Activated CD8-positive, alpha-beta memory T cell treated with anti-CD3 and anti-CD28 coated beads for 24 hours (primary cell): ENCODE results near the gene PLCB1.
"Not testable (repeated sequence)": the region's sequence is repeated elsewhere in the genome, so short reads cannot be mapped to it uniquely, and the experiment has no call there.

Source experiments
- DNase-seq: peaks from one replicate; pipeline ENCODE4 v3.0.0-alpha.2; 2020

PLCB1 gene

GRCh38 chr20:8342391-8342790 is 210.3 kb downstream of the PLCB1 start:
- no peak for DNase-seq

DNA sequence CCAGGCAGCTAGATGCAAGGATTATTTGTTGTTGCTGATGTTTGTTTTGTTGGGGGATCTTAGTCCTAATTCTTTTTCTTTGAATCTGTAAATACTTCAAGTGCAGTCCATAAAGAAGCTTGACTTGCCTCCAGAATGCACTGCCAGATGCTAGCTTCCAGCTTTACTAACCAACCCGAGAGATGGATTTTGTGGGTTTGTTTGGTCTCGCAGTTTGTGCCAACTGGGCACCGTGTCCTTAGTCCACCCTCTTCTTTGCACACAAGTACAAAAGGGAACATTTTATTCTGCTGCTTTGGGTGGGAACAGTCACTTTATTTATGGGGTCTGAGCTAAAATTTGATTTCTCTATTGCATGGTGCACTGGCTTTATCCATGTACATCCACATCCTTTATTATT is 212.0 kb downstream of the PLCB1 start:
- DNase-seq: no peak

DNA sequence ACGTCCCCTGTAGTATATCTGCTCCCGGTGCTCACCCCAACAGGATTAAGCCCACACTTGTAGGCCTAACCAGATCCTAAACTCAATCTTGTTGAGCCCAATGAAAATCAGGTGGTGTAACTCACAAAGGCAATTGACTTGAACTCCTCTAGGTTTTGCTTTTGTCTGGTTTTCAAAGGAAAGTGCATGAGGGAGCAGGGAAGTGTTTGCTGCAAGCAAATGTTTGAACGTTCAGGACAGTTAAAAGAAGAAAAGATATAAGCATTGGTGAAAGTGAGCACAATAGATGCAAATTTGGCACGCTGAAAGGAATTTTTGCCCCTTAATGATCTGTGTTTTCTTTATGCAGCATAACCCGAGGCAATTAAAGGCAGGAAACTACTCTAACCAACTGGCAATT is 212.6 kb downstream of the PLCB1 start:
- no peak for DNase-seq

DNA sequence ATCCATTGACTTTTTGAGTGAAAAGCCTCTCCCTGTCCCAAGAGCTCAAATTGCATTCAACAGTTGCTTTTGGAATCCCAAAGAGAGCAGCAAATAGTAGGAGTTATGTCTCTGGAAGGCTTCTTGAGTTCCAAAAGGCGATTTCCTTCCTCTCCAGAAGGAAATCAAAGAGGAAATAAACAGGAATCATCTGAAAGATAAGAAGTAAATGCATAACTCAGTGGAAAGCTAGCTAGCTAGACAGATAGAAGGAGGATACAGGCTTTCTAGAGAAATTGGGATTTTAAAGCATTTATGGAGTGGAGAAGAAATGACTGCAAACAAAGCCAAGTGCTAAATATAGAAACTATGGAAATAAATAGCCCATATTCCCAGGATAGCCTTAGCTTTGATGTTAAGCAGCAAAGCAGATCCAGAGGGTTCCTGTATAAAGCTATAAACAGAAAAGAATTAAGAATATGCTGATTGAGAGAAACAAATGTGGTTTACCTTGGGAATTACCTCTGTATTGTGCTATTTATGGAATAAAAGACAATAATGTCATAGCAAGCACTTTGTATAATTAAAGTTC is 214.7 kb downstream of the PLCB1 start:
- DNase-seq: no peak

DNA sequence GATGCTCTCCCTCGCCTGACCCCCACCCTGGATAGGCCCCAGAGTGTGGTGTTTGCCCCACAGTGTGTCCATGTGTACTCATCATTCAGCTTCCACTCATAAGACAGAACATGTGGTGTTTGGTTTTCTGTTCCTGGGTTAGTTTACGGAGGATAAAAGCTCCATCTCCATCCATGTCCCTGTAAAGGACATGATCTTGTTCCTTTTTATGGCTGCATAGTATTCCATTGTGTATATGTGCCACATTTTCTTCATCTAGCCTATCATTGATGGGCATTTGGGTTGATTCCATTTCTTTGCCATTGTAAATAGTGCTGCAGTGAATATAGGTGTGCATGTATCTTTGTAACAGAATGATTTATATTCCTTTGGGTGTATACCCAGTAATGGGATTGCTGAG is 218.2 kb downstream of the PLCB1 start:
- DNase-seq: not testable (repeated sequence)

DNA sequence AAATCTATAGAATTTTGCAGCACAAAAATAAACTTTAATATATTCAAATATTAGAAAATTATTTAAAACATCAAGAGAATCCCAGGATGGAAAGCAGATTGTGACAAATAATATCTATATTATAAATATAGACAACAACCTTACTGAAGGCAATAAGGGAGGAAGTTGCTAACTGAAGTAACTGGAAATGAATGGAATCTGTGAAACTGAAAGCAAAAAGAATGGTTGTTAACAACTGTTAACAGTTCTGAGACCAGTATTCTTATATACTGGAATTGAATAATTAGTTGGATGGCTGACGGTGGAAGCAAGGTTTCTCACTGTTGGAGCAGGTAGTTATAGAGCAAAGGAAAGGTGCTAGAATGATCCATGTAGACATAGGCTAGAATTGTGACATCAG is 220.4 kb downstream of the PLCB1 start:
- no peak for DNase-seq

DNA sequence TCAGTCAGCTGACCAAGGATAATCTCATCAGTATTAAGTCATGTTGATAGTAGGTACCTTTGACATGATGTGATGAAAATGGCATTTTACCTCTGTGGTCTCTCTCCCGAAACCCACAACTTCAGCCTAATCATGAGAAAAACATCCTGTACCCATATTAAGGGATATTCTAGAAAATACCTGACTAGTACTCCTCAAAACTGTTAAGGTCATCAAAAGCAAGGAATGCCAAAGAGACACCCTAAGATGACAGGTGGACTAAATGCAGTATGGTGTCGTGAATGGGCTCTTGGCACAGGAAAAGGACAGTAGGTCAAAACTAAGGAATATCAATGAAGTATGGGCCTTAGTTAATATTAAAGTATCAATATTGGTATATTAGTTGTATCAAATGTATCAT is 221.4 kb downstream of the PLCB1 start:
- DNase-seq: no peak

DNA sequence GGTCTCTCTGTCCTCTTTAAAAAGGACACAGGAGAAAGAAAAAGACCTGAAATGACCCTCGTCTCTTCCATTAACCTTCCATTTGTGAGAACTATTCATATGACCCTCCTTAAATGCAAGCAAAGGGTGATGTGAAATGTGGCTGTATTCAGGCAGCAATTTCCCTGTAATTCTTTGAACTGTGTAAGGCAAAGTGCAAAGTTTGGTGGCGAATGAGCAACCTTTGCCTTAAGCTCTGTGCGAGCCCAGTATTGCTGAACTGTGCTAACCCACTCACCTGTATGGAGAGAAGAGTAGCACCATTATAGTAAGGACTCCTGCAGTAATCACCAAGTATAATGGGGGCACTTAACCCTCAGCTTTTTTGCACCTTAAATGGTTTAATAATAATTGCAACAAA is 223.4 kb downstream of the PLCB1 start:
- DNase-seq: no peak

DNA sequence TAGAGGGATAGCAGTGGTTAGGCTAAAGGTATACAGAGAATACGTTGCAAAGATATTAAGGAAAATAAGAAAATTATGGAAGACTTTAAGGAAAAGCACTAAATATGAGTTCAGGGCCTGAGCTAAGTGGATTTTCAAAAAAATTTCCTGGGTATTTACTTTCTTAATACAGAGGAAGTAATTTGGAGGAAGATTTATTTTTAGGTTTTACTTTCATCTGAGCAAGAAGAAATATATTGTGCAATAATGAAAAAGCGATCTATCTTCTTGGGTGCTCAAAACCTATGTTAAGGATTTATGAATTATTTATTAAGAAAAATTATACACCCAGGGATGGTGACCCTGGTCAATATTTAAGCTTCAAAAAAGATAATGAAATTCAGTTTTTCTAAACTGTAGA is 224.7 kb downstream of the PLCB1 start:
- no peak for DNase-seq

- no peak for DNase-seq
Observed at GRCh38 chr20:8357703-8358102, 225.6 kb downstream of the PLCB1 start.

GRCh38 chr20:8360035-8360434 is 228.0 kb downstream of the PLCB1 start:
- DNase-seq: no peak

GRCh38 chr20:8361006-8361652 is 229.1 kb downstream of the PLCB1 start:
- DNase-seq: no peak

GRCh38 chr20:8361779-8362178 is 229.7 kb downstream of the PLCB1 start:
- no peak for DNase-seq

GRCh38 chr20:8362457-8362856 is 230.4 kb downstream of the PLCB1 start:
- DNase-seq: no peak

DNA sequence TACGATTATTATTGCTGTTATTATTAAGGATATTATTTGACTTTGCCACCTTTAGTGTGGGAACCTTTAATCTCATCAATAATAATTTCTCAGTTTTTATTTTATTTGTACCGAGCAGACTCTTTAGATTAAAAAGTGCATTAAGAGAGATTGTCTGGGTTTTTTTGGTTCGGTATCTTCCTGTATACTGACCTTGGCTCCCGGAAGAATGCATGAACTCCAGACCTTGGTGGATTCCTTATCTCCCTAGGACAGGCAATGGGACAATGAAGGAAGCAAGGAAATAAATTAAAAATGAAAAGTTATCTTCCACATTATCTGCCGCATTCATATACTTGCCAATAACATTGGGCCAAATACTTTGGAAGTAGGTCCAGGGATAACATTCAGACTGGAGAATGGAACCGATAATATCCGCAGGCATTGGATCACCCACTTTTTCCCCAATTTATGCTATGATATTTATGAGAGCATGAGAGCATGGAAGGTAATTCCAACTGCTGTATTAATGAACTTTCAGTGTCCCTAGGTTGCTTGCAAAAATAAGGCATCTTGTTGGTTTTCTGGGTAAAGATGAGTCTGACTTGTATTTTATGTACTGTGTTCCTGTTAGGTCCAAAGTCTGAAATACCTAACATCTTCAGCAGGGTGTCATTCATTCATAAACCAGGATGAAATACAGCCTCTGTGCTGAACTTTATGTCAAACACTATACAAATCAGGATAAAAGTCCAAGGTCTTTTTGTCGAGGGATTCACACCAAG is 232.1 kb downstream of the PLCB1 start:
- DNase-seq: no peak

DNA sequence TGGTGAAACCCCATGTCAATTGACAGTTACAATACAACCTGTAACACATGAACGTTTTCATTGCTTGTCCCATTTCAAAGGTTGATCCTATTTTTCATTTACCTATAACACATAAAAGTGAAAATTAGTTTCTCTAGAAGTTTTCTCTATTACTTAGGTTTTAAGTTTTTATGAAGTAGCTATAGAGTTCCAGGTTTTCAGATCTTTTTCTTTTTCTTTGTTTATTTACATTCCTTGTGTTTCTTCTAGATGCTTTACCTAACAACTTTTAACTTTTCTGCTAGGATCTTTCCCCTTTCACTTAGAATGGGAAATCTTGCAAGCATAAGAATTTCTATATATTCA is 232.6 kb downstream of the PLCB1 start:
- DNase-seq: no peak

GRCh38 chr20:8365634-8366033 is 233.6 kb downstream of the PLCB1 start:
- no peak for DNase-seq

- DNase-seq: no peak
Observed at GRCh38 chr20:8366303-8366923, 234.3 kb downstream of the PLCB1 start.

GRCh38 chr20:8367689-8368088 is 235.6 kb downstream of the PLCB1 start:
- no peak for DNase-seq

- no peak for DNase-seq
Observed at GRCh38 chr20:8368670-8369069, 236.6 kb downstream of the PLCB1 start.

GRCh38 chr20:8369311-8369710 is 237.2 kb downstream of the PLCB1 start:
- DNase-seq: no peak

DNA sequence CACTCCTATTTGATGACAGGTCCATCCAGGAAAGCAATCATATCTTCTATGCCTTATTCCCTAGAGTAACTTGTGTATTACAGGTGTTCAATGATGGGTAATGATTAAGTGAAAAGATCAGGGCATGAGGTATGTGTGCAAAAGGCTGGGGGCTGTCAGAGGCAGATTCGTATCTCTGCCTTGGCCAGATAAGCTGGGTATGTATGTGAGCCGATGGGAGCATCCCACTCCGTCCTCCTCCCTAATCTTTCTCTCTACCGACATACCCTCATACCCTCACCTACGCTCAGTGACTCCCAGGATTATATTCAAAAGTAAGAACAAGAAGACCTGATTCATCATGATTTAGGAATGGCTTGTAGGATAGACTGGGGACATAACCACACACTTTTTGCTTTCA is 238.7 kb downstream of the PLCB1 start:
- no peak for DNase-seq

GRCh38 chr20:8372824-8373380 is 240.8 kb downstream of the PLCB1 start:
- DNase-seq: no peak

DNA sequence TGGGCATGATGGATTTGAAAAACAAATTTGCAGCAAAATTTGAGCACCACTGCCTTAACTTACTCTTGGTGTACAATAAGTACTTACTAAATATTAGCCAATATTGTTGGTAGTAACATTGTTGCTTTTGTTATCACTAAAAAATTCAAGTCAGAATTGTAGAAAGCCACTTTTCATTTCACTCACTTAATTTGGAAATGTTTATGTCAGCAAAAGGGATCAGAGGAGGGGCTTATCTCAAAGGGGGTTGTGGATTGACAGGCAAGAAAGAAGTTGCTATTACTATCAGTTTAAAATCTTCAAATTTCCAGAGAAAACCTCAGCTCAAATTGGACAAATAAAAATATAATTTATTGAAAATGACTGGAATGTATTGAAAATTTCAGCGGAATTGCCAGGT is 241.5 kb downstream of the PLCB1 start:
- DNase-seq: no peak
